CD4-positive, alpha-beta T cell treated with Interleukin-15 for 4 hours (primary cell): ENCODE results near the gene CAMKMT.

Experiments
- DNase-seq: peaks from one replicate; pipeline ENCODE4 v3.0.0-alpha.2; 2020; ENCODE audit warnings: low spot score

Gene CAMKMT

GRCh38 chr2:44444881-44445280, 83.1 kb downstream of the CAMKMT start:
- no peak for DNase-seq

GRCh38 chr2:44448860-44449527, 87.2 kb downstream of the CAMKMT start:
- no peak for DNase-seq

GRCh38 chr2:44450082-44450481, 88.3 kb downstream of the CAMKMT start:
- no peak for DNase-seq

- no peak for DNase-seq
These were observed 89.1 kb downstream of the CAMKMT start for GRCh38 chr2:44450806-44451205.

GRCh38 chr2:44452069-44452583, 90.4 kb downstream of the CAMKMT start:
- no peak for DNase-seq

- DNase-seq = no peak
These were observed 91.5 kb downstream of the CAMKMT start for GRCh38 chr2:44453259-44453658.

- DNase-seq = no peak
These were observed 94.1 kb downstream of the CAMKMT start for GRCh38 chr2:44455877-44456276.

- no peak for DNase-seq
These were observed 95.2 kb downstream of the CAMKMT start for GRCh38 chr2:44456946-44457345.

GRCh38 chr2:44459739-44460138, 98.0 kb downstream of the CAMKMT start:
- no peak for DNase-seq

GRCh38 chr2:44462934-44463849, 101.4 kb downstream of the CAMKMT start:
- no peak for DNase-seq

GRCh38 chr2:44464437-44464836, 102.7 kb downstream of the CAMKMT start:
- DNase-seq = no peak

GRCh38 chr2:44470151-44470550, 108.4 kb downstream of the CAMKMT start:
- no peak for DNase-seq

- DNase-seq = no peak
These were observed 116.1 kb downstream of the CAMKMT start for GRCh38 chr2:44477657-44478414.

GRCh38 chr2:44479127-44479887, 117.6 kb downstream of the CAMKMT start:
- peak; percentile 69 for DNase-seq

GRCh38 chr2:44480068-44480467, 118.3 kb downstream of the CAMKMT start:
- DNase-seq = no peak

- no peak for DNase-seq
These were observed 125.3 kb downstream of the CAMKMT start for GRCh38 chr2:44487052-44487451.

- DNase-seq = no peak
These were observed 129.0 kb downstream of the CAMKMT start for GRCh38 chr2:44490726-44491125.

GRCh38 chr2:44494006-44494405, 132.3 kb downstream of the CAMKMT start:
- DNase-seq = no peak

GRCh38 chr2:44495035-44495434, 133.3 kb downstream of the CAMKMT start:
- DNase-seq = no peak

- DNase-seq = no peak
These were observed 133.8 kb downstream of the CAMKMT start for GRCh38 chr2:44495544-44495943.

GRCh38 chr2:44496130-44496529, 134.4 kb downstream of the CAMKMT start:
- DNase-seq = no peak

GRCh38 chr2:44498551-44498950, 136.8 kb downstream of the CAMKMT start:
- no peak for DNase-seq
